GM13976 (cell line): ENCODE data around the gene HDAC9.

ENCODE experiments used
- DNase-seq: peaks from one replicate; pipeline ENCODE4 v3.0.0; 2012; ENCODE audit warnings: low spot score
- CTCF ChIP-seq: IDR thresholded peaks from 2 replicates; pipeline ENCODE4 v1.5.1; 2012; ENCODE audit warnings: borderline replicate concordance, mild to moderate bottlenecking; ENCODE audit not compliant: insufficient read depth; ENCODE audit errors: extremely low read depth, missing control alignments, control extremely low read depth
- in situ Hi-C: fragments of 300-500 bp; cut with MboI; formaldehyde crosslinking; loops from one replicate; pipeline ENCODE4 v1.12.0; 2022; ENCODE audit warnings: low sequenced_read_pairs, mixed read lengths, inconsistent platforms; ENCODE audit not compliant: unreplicated experiment

Gene HDAC9

GRCh38 chr7:18626717-18627116 lies 131.2 kb downstream of the HDAC9 start:
- no peak for DNase-seq
- TF ChIP-seq CTCF, result no peak
- in situ Hi-C loops, result no loop called here

DNA sequence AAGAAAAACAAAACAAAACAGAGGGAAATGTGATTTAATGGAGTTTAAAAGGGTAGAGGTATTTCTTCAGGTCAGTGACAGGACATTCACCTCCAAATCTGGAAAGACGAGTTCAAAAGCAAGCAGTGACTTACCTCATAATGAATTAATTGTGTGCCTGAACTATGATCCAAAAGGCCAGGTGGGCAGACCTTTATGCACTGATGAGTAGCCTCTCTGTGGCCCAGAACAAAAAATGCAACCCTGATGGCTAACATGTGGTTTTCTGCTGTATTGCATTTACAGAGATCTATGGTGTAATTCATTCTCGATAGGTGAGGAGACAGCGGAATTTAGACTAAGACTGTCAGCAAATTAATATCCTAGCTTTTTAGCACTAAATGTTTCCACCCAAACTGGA lies 142.0 kb downstream of the HDAC9 start:
- no peak for TF ChIP-seq CTCF
- in situ Hi-C loops, result no loop called here
- DNase-seq, result no peak

DNA sequence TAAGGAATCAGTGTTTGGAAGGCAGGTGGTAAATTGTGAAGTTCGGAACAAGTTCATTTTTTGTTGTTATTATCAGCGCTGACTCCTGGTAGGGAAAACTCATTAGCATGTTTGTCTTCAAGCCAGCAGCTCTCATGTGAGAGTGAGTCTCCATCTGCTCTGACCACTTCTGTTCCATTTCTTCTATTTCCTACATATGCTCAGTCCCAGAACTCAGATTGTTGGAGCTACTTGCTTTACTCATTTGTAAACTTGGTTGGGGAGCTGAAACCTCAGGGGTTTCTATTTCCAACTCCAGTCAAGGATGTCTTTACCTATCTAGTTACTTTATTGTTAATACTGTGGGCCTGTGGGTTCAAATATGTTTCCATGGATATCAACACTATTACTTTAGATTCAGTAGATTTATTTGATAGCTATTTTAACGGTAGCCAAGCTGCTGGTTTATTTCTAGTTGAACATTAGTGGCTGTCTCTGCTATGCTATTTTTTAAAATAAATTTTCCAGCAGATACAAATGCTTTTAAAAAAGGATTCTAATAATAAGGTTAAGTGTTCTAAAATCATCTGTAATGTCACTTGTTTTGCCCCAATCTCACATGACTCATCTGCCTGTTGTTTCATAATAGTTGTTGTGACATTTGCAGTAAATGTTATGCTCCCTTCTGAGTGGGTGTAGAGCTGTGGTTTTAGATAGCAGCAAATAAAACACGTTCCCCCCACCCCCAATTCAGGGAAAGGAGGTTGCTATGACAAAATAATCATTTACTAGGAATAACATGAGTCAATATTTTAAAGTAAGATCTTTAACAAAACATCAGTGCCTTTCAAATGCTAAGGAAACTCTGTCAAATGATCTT lies 143.3 kb downstream of the HDAC9 start:
- TF ChIP-seq CTCF, result no peak
- in situ Hi-C loops, result no loop called here
- no peak for DNase-seq

DNA sequence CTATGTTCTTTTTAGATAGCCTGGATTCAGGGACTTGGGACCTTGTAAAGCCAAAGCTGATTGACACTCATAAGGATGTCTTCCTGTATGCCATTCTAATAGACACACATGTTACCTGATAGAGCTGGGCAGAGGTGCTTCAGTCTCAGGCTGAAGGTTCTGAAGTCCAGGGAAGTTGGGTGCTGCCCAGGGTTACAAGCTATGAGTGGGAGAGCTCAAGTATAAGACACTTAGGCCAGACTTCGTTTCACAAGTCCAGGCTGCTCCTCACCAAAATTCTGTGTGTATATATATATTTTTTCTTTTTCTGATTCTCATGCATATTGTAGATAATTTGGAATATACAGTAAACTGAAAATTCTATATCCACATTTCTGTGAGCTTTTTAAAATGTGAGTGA lies 144.2 kb downstream of the HDAC9 start:
- no peak for DNase-seq
- in situ Hi-C loops, result no loop called here
- TF ChIP-seq CTCF, result no peak

DNA sequence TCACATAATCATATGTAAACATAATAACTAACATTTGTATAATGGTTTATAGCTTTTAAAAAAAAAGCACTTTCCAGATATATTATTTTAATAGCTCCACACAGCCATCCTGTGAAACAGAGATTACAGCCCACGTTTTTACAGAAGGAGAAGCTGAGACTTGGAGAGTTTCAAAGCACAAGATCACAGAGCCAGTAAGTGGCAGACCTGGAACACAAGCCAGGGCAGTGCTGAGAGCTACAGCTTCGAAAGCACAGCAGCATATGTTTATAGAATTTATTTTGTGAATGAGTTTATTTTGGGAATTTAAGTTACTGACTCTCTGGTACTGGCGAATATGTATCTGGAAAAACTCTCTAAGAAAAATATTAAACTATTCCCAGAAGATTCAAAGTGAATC lies 149.4 kb downstream of the HDAC9 start:
- in situ Hi-C loops, result no loop called here
- no peak for TF ChIP-seq CTCF
- DNase-seq, result no peak

DNA sequence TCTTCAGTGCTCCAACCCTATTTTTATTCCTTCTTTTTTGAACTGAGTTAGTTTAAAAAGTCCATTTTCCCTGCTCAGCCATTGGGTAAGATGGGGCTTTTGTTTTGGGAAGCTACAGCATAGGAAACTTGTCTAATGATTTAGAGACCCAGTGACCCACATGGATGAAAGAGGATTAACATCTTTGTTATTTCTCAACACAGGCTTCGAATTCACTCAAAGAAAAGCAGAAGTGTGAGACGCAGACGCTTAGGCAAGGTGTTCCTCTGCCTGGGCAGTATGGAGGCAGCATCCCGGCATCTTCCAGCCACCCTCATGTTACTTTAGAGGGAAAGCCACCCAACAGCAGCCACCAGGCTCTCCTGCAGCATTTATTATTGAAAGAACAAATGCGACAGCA lies 152.0 kb downstream of the HDAC9 start:
- DNase-seq, result no peak
- in situ Hi-C loops, result no loop called here
- TF ChIP-seq CTCF, result no peak
